Testis (tissue), 3 donors: ENCODE measurements around the gene ADAMTSL2. TPM values are rescaled to one million over a fixed set of nuclear protein-coding genes. Genes with fewer than 3 reads are reported as not detected.

ENCODE experiments used
- DNase-seq: peaks from one replicate; pipeline ENCODE4 v3.0.0-alpha.2; 2019
- H3K27ac ChIP-seq, 2 donors: fragments of 200-600 bp; sonication (generic); one replicate each; pipeline ENCODE4 v1.5.1; 2019
- H3K27me3 ChIP-seq: fragments of 200-600 bp; sonication (generic); one replicate; pipeline ENCODE4 v1.5.1; 2019
- H3K36me3 ChIP-seq: fragments of 200-600 bp; sonication (generic); one replicate; pipeline ENCODE4 v1.5.1; 2017; ENCODE audit warnings: low read depth; ENCODE audit errors: missing control alignments
- H3K4me1 ChIP-seq: fragments of 200-600 bp; sonication (generic); one replicate; pipeline ENCODE4 v1.5.1; 2019
- H3K4me3 ChIP-seq, 2 donors: fragments of 200-600 bp; sonication (generic); one replicate each; pipeline ENCODE4 v1.5.1; 2017 to 2019
- H3K9me3 ChIP-seq: fragments of 200-600 bp; sonication (generic); one replicate; pipeline ENCODE4 v1.5.1; 2017
- POLR2A ChIP-seq: fragments of 450-650 bp; IDR thresholded peaks from one replicate; pipeline ENCODE4 v1.6.1; 2017; ENCODE audit warnings: antibody characterized with exemption, mild to moderate bottlenecking, moderate library complexity
- WGBS, 2 donors: methylation state at CpG; one replicate each; pipeline ENCODE4 v1.1.5; 2018; 5-methylcytosine and 5-hydroxymethylcytosine counted together
- intact Hi-C: fragments of 100-400 bp; cut with DNase I; formaldehyde crosslinking; loops from one replicate; pipeline ENCODE4 v1.15.1; 2023; ENCODE audit warnings: low total_unique reads
- polyA plus RNA-seq: library from polyadenylated mRNA; stranded (reverse); fragments of 350-450 nt; fragmentation: Illumina TruSeq; extraction: RNeasy Lipid Tissue Mini Kit (QIAGEN cat#74804); gene quantifications from one replicate; pipeline ENCODE4 v1.2.3, GENCODE V29; 2014; ENCODE audit warnings: low read depth, low replicate concordance; ENCODE audit not compliant: insufficient read depth
- total RNA-seq, 2 donors: library from RNA; depleted of rRNA; stranded (reverse); fragments of >200 nt; gene quantifications; one replicate each; pipeline ENCODE4 v1.2.3, GENCODE V29; 2016
- TF ChIP-seq, protein P1 (sequence below), 3 experiments: fragments of 450-650 bp in 2 of 3; fragments of 200-600 bp in 1 of 3; sonication (generic) in 1 of 3; IDR thresholded peaks; one replicate each; pipeline ENCODE4 v1.5.1; 2016 to 2019; ENCODE audit warnings: antibody characterized with exemption in 3 of 3, mild to moderate bottlenecking in 2 of 3, moderate library complexity in 1 of 3

ADAMTSL2 gene
- total and polyA plus RNA-seq, 3 donors from 2014 or later = 3.8 to 11.1 (median 9.4) TPM

DNA sequence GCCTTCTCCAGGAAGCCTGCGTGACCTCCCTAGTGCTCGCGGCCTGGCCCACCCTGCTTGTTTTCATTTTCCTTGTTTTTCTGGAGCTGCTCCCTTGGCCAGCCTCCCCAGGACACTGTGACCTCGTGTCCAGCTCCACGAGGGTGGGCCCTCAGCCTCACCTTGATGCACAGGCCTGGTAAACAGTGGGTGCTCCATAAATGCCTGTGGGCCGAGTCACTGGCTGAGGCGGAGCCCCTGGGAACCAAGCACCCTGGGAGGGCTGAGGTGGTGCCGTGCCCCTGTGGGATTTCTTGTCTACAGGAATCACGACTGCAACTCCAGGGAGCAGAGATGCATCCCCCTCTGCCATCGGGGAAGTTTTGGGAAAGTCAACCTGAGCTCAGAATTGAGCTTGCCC lies 57.5 kb downstream of the ADAMTSL2 start:
- TF ChIP-seq POLR2A = no peak
- TF ChIP-seq, protein P1, sequence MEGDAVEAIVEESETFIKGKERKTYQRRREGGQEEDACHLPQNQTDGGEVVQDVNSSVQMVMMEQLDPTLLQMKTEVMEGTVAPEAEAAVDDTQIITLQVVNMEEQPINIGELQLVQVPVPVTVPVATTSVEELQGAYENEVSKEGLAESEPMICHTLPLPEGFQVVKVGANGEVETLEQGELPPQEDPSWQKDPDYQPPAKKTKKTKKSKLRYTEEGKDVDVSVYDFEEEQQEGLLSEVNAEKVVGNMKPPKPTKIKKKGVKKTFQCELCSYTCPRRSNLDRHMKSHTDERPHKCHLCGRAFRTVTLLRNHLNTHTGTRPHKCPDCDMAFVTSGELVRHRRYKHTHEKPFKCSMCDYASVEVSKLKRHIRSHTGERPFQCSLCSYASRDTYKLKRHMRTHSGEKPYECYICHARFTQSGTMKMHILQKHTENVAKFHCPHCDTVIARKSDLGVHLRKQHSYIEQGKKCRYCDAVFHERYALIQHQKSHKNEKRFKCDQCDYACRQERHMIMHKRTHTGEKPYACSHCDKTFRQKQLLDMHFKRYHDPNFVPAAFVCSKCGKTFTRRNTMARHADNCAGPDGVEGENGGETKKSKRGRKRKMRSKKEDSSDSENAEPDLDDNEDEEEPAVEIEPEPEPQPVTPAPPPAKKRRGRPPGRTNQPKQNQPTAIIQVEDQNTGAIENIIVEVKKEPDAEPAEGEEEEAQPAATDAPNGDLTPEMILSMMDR (IDR thresholded peaks at IDR 0.05) = no peak
- no peak overlapping the region for H3K27ac ChIP-seq
- no peak overlapping the region for H3K4me3 ChIP-seq
- no peaks in the 10 kb centered on the region for H3K9me3 ChIP-seq
- no peak for DNase-seq
- 62 to 73% methylated on average over 10 of the region's 10 CpGs for WGBS, 2 donors
- H3K4me1 ChIP-seq = no peaks in the 10 kb centered on the region
- intact Hi-C loops = no loop called here
- H3K27me3 ChIP-seq = no peaks in the 10 kb centered on the region
- no peaks in the 10 kb centered on the region for H3K36me3 ChIP-seq

DNA sequence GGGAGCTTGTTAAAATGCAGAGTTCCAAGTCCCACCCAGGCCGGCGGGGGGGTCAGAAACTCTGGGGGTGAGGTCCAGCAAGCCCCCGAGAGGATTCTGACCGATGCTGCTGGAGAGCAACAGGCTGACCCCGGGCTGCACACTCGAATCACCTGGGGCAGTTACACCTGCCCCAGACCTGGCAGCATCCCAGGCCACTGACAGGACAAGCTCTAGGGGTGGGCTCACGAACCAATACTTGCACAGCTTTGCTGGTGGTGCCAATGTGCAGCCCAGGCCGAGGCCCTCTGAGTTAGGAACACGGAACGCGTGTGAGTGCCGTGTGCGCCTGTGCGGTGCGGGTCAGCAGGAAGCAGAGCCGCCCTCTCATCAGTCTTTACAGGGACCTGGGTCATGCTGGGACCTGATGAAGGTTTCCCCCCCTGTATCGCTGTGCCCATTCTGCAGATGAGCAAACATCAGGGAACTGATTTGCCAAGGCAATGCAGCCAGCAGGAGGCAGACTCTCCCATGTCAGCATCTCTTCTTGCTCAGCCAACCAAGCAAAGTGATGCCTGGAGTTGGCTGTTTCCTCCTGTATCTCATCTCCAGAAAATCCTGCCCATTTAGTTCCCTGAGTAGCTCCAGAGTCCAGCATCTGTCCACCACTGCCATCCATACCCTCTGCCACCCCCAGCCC lies 58.4 kb downstream of the ADAMTSL2 start:
- H3K27me3 ChIP-seq = no peaks in the 10 kb centered on the region
- intact Hi-C loops = no loop called here
- 89% methylated on average over 16 of the region's 17 CpGs; no CpG with 5 or more reads in 1 of the 2 donors for WGBS, 2 donors

GRCh38 chr9:133593587-133594253 lies 59.2 kb downstream of the ADAMTSL2 start:
- WGBS, 2 donors = 86 to 87% methylated on average over 10 to 15 of the region's 15 CpGs
- DNase-seq = no peak
- no peak overlapping the region for H3K27ac ChIP-seq
- no peaks in the 10 kb centered on the region for H3K4me1 ChIP-seq
- no peaks in the 10 kb centered on the region for H3K36me3 ChIP-seq
- H3K4me3 ChIP-seq = no peak overlapping the region
- no peaks in the 10 kb centered on the region for H3K9me3 ChIP-seq
- no peaks in the 10 kb centered on the region for H3K27me3 ChIP-seq
- intact Hi-C loops = no loop called here
- TF ChIP-seq POLR2A = no peak
- TF ChIP-seq, protein P1 (IDR thresholded peaks at IDR 0.05) = no peak

More for the DNA sequence above, 58.4 kb downstream of the ADAMTSL2 start:
- H3K4me3 ChIP-seq = no peak overlapping the region
- no peak for TF ChIP-seq POLR2A
- TF ChIP-seq, protein P1 (IDR thresholded peaks at IDR 0.05) = no peak
- H3K4me1 ChIP-seq = no peaks in the 10 kb centered on the region
- DNase-seq = no peak
- H3K36me3 ChIP-seq = no peaks in the 10 kb centered on the region
- H3K27ac ChIP-seq = no peak overlapping the region
- no peaks in the 10 kb centered on the region for H3K9me3 ChIP-seq

- Histone ChIP-seq H3K36me3 (no peaks in the 10 kb centered on the region), H3K4me1 (no peaks in the 10 kb centered on the region), H3K27ac (no peak overlapping the region), H3K4me3 (no peak overlapping the region), H3K27me3 (no peaks in the 10 kb centered on the region), H3K9me3 (no peaks in the 10 kb centered on the region)
- no peak for TF ChIP-seq POLR2A
- TF ChIP-seq, protein P1 (IDR thresholded peaks at IDR 0.05) = no peak
- intact Hi-C loops = no loop called here
- DNase-seq = no peak
- 88 to 100% methylated on average over 2 of the region's 2 CpGs for WGBS, 2 donors
These were observed 59.8 kb downstream of the ADAMTSL2 start for GRCh38 chr9:133594310-133594709.
